ENCODE results near the gene NKTR.

The NKTR gene

GRCh38 chr3:42662037-42662812 lies 61.7 kb downstream of the NKTR start:
- Histone ChIP-seq H3K27me3 (ENCODE audit: insufficient read depth, poor library complexity, severe bottlenecking) (no peaks in the 10 kb centered on the region), H3K36me3 (ENCODE audit: low read depth) (no peaks in the 10 kb centered on the region; the same call in 1 of the 2 replicates), H3K4me1 (ENCODE audit: insufficient read depth, poor library complexity, severe bottlenecking) (no peaks in the 10 kb centered on the region), H3K27ac (ENCODE audit: poor library complexity, severe bottlenecking) (no peak overlapping the region), H3K9me3 (ENCODE audit: severe bottlenecking) (no peaks in the 10 kb centered on the region), H3K4me3 (ENCODE audit: severe bottlenecking) (no peak overlapping the region)
- DNase-seq (ENCODE audit: low spot score) (no peak), ATAC-seq (ENCODE audit: low read depth) (no peak)
- no peak for TF ChIP-seq CTCF (IDR thresholded peaks at IDR 0.05; ENCODE audit: poor library complexity, severe bottlenecking)

DNA sequence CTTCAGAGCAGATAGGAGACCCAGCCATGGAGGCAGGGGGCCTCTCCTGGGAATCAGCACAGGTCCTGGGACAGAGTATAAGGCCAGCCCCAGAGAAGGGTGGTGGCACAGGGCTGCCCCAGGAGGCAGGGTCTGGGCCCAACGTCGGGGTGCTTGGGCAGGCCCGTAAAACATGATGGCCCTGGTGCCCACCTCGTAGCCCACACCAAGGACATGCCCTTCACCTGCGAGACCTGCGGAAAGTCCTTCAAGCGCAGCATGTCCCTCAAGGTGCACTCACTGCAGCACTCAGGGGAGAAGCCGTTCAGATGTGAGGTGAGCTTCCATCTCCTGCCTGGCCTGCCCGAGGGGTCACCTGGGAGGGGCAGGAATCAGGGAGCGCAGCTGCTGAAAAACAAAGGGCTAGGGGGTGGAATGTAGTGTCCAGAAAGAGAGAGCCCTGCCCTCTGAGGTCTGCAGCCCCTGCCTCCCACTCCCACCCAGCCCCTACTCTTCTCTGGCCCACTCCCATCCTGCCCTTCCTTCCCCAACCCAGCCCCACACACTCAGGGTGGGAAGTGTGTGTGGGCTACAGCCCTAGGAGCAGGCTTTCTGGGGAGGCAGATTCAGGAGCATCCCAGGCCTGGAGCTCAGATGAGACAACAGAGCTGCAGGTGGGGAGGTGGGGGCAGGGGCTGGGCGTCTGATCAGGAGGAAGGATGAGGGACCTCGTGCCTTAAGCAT lies 62.5 kb downstream of the NKTR start:
- Histone ChIP-seq H3K27ac (ENCODE audit: poor library complexity, severe bottlenecking) (no peak overlapping the region), H3K4me3 (ENCODE audit: severe bottlenecking) (no peak overlapping the region), H3K36me3 (ENCODE audit: low read depth) (no peaks in the 10 kb centered on the region; the same call in 1 of the 2 replicates), H3K9me3 (ENCODE audit: severe bottlenecking) (no peaks in the 10 kb centered on the region), H3K27me3 (ENCODE audit: insufficient read depth, poor library complexity, severe bottlenecking) (no peaks in the 10 kb centered on the region), H3K4me1 (ENCODE audit: insufficient read depth, poor library complexity, severe bottlenecking) (no peaks in the 10 kb centered on the region)
- TF ChIP-seq CTCF (IDR thresholded peaks at IDR 0.05; ENCODE audit: poor library complexity, severe bottlenecking) = no peak
- ATAC-seq (ENCODE audit: low read depth) (no peak), DNase-seq (ENCODE audit: low spot score) (no peak)

- TF ChIP-seq CTCF (IDR thresholded peaks at IDR 0.05; ENCODE audit: poor library complexity, severe bottlenecking) = no peak
- Histone ChIP-seq H3K36me3 (ENCODE audit: low read depth) (no peaks in the 10 kb centered on the region; the same call in 1 of the 2 replicates), H3K4me1 (ENCODE audit: insufficient read depth, poor library complexity, severe bottlenecking) (no peaks in the 10 kb centered on the region), H3K4me3 (ENCODE audit: severe bottlenecking) (no peak overlapping the region), H3K9me3 (ENCODE audit: severe bottlenecking) (no peaks in the 10 kb centered on the region), H3K27me3 (ENCODE audit: insufficient read depth, poor library complexity, severe bottlenecking) (no peaks in the 10 kb centered on the region), H3K27ac (ENCODE audit: poor library complexity, severe bottlenecking) (no peak overlapping the region)
- DNase-seq (ENCODE audit: low spot score) (no peak), ATAC-seq (ENCODE audit: low read depth) (no peak)
These were observed 63.3 kb downstream of the NKTR start for GRCh38 chr3:42663581-42664437.

DNA sequence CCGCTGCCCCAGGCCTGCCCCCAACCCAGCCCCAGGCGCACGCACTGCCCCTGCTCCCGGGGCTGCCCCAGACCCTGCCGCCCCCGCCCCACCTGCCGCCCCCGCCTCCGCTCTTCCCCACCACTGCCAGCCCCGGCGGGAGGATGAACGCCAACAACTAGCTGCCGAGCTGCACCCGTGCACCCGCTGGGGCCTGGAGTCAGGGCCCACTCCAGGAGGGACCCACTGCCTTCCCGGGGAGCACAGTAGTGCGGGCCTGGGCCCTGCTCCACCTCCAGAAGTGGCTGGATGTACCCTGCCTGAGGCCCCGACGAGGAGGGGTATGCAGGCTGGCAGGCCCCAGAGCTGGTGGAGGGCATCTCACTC lies 63.9 kb downstream of the NKTR start:
- DNase-seq (ENCODE audit: low spot score) (no peak), ATAC-seq (ENCODE audit: low read depth) (no peak)
- H3K4me1 ChIP-seq (ENCODE audit: insufficient read depth, poor library complexity, severe bottlenecking) = no peaks in the 10 kb centered on the region
- H3K9me3 ChIP-seq (ENCODE audit: severe bottlenecking) = no peaks in the 10 kb centered on the region
- no peaks in the 10 kb centered on the region for H3K27me3 ChIP-seq (ENCODE audit: insufficient read depth, poor library complexity, severe bottlenecking)
- H3K27ac ChIP-seq (ENCODE audit: poor library complexity, severe bottlenecking) = no peak overlapping the region
- H3K4me3 ChIP-seq (ENCODE audit: severe bottlenecking) = no peak overlapping the region
- H3K36me3 ChIP-seq (ENCODE audit: low read depth) = no peaks in the 10 kb centered on the region
- TF ChIP-seq CTCF (IDR thresholded peaks at IDR 0.05; ENCODE audit: poor library complexity, severe bottlenecking) = no peak

Data from RWPE2 (cell line).